HepG2 (cell line): Measurements from ENCODE around the gene CTDSP1. TPM values are rescaled to one million over a fixed set of nuclear protein-coding genes. Genes with fewer than 3 reads are reported as not detected.
A peak's percentile ranks its signal among the peaks of the same experiment; 100 is the strongest.

Source experiments
- ATAC-seq: fragments of 200-7000 bp; cut with Tn5 transposase; 3 replicates; pipeline ENCODE4 v1.9.1; 2020; ENCODE audit warnings: mild to moderate bottlenecking, moderate library complexity
- BruUV-seq: library from RNA; stranded (reverse); fragments of 400-500 nt; replicated peaks from 2 replicates; lab custom pipeline; 2021; lab: Mats Ljungman, UMichigan
- CTCF ChIA-PET: fragments of 300-600 bp; formaldehyde crosslinking; extraction: SDS; loops from one replicate; lab custom pipeline; 2021; ENCODE audit warnings: low total read pairs, inconsistent platforms, low intra/inter-chr PET ratio; lab: Yijun Ruan, JAX
- POLR2A ChIA-PET: fragments of 350-600 bp; sonication (Branson Sonifier 250); formaldehyde crosslinking; loops from one replicate; lab custom pipeline; 2020; ENCODE audit warnings: antibody characterized with exemption, inconsistent platforms; lab: Yijun Ruan, JAX
- DNase-seq: peaks from one replicate; pipeline ENCODE4 v3.0.0-alpha.2; 2015; ENCODE audit warnings: low spot score
- FAIRE-seq: peaks from 3 replicates; lab custom pipeline; 2011; peaks lifted over from hg19 to GRCh38; lab: Jason Lieb, UNC
- H2AFZ ChIP-seq: one replicate; pipeline ENCODE4 v1.6.1; 2011; ENCODE audit warnings: low read length, inconsistent platforms
- H3K27ac ChIP-seq: fragments of 300-600 bp; 3 replicates; pipeline ENCODE4 v1.8.0; 2011; ENCODE audit warnings: mixed run types, mild to moderate bottlenecking, mixed read lengths, low read length, inconsistent platforms; ENCODE audit not compliant: insufficient read depth; ENCODE audit errors: extremely low read length
- H3K27me3 ChIP-seq, 2 experiments: fragments of 200-600 bp in 1 of 2; 2 replicates in 1 of 2; 3 replicates in 1 of 2; pipeline versions ENCODE4 v1.6.0 to v1.8.0; 2011; ENCODE audit warnings: low read length in 2 of 2, mild to moderate bottlenecking in 2 of 2, moderate library complexity in 2 of 2, inconsistent platforms in 1 of 2; ENCODE audit not compliant: insufficient read depth in 2 of 2, control insufficient read depth in 1 of 2
- H3K36me3 ChIP-seq, 2 experiments: fragments of 200-600 bp in 1 of 2; replicated peaks in 1 of 2; 2 replicates in 1 of 2; 3 replicates in 1 of 2; pipeline versions ENCODE4 v1.5.1 to v1.8.0; 2011; ENCODE audit warnings: low read length in 2 of 2, inconsistent platforms in 1 of 2; ENCODE audit not compliant: insufficient read depth in 2 of 2, control insufficient read depth in 1 of 2
- H3K4me1 ChIP-seq: 2 replicates; pipeline ENCODE4 v1.5.1; 2012; ENCODE audit warnings: low read length, inconsistent platforms; ENCODE audit not compliant: insufficient read depth
- H3K4me2 ChIP-seq: 2 replicates; pipeline ENCODE4 v1.6.0; 2011; ENCODE audit warnings: low read depth, low read length, inconsistent platforms
- H3K4me3 ChIP-seq, 3 experiments: fragments of 200-600 bp in 1 of 3; sonication (generic), shearing (Covaris generic) in 1 of 3; replicated peaks in 1 of 3; 2 replicates each; pipeline ENCODE4 v1.5.1; 2011 to 2016; ENCODE audit warnings: low read length in 3 of 3, inconsistent platforms in 2 of 3, low read depth in 2 of 3, mild to moderate bottlenecking in 2 of 3, control low read depth in 1 of 3, mixed read lengths in 1 of 3; ENCODE audit not compliant: insufficient read depth in 1 of 3
- H3K79me2 ChIP-seq: one replicate; pipeline ENCODE4 v1.6.1; 2011; ENCODE audit warnings: low read length, inconsistent platforms; ENCODE audit not compliant: insufficient read depth
- H3K9ac ChIP-seq: 2 replicates; pipeline ENCODE4 v1.6.0; 2011; ENCODE audit warnings: mild to moderate bottlenecking, low read depth, low read length, inconsistent platforms; ENCODE audit not compliant: insufficient read depth
- H3K9me3 ChIP-seq: 2 replicates; pipeline ENCODE4 v1.5.1; 2012; ENCODE audit warnings: mild to moderate bottlenecking, low read length
- H4K20me1 ChIP-seq: 2 replicates; pipeline ENCODE4 v1.6.0; 2011; ENCODE audit warnings: inconsistent platforms, mild to moderate bottlenecking, low read length, moderate library complexity; ENCODE audit not compliant: insufficient read depth
- BORCS8-MEF2B ChIP-seq: sonication (generic); formaldehyde crosslinking; IDR thresholded peaks from 2 replicates; pipeline ENCODE4 v1.8.0; 2022; ENCODE audit warnings: mild to moderate bottlenecking, missing genetic modification reagents
- EEA1 ChIP-seq: sonication (generic); formaldehyde crosslinking; IDR thresholded peaks from 2 replicates; pipeline ENCODE4 v1.5.1; 2020; ENCODE audit warnings: mild to moderate bottlenecking, missing genetic modification reagents, borderline replicate concordance
- GTF2F1 ChIP-seq: fragments of 150-350 bp; IDR thresholded peaks from 2 replicates; pipeline ENCODE4 v1.6.1; 2014; ENCODE audit warnings: low read length
- HNF4A ChIP-seq: sonication (generic); formaldehyde crosslinking; IDR thresholded peaks from 2 replicates; pipeline ENCODE4 v1.4.0; 2020; ENCODE audit warnings: missing genetic modification reagents
- HOXA7 ChIP-seq: sonication (generic); formaldehyde crosslinking; IDR thresholded peaks from 2 replicates; pipeline ENCODE4 v1.8.1; 2022; ENCODE audit warnings: mild to moderate bottlenecking, missing genetic modification reagents, moderate library complexity
- MIER2 ChIP-seq: IDR thresholded peaks from 2 replicates; pipeline ENCODE4 v1.6.1; 2016; ENCODE audit warnings: missing biosample characterization, missing genetic modification reagents
- RAD21 ChIP-seq: fragments of 450-650 bp; formaldehyde crosslinking; IDR thresholded peaks from 2 replicates; pipeline ENCODE4 v1.5.0; 2020; ENCODE audit warnings: mild to moderate bottlenecking
- RBFOX2 ChIP-seq: fragments of 200-400 bp; formaldehyde crosslinking; IDR thresholded peaks from 2 replicates; pipeline ENCODE4 v1.6.1; 2017; ENCODE audit warnings: low read depth, mild to moderate bottlenecking, low read length
- TEAD2 ChIP-seq: sonication (generic); formaldehyde crosslinking; IDR thresholded peaks from 2 replicates; pipeline ENCODE4 v1.9.0; 2021; ENCODE audit warnings: missing genetic modification reagents
- ZBTB7A ChIP-seq: sonication (generic); formaldehyde crosslinking; IDR thresholded peaks from 2 replicates; pipeline ENCODE4 v1.8.0; 2022; ENCODE audit warnings: mild to moderate bottlenecking, missing genetic modification reagents
- ZNF143 ChIP-seq: sonication (generic); formaldehyde crosslinking; IDR thresholded peaks from 2 replicates; pipeline ENCODE4 v1.4.0; 2020; ENCODE audit warnings: missing genetic modification reagents
- ZNF317 ChIP-seq: sonication (generic); formaldehyde crosslinking; IDR thresholded peaks from 2 replicates; pipeline ENCODE4 v1.5.0; 2020; ENCODE audit warnings: mild to moderate bottlenecking, missing genetic modification reagents
- ZNF34 ChIP-seq: sonication (generic); formaldehyde crosslinking; IDR thresholded peaks from 2 replicates; pipeline ENCODE4 v1.4.0; 2020; ENCODE audit warnings: mild to moderate bottlenecking, missing genetic modification reagents, borderline replicate concordance
- ZNF557 ChIP-seq: sonication (generic); formaldehyde crosslinking; IDR thresholded peaks from 2 replicates; pipeline ENCODE4 v1.4.0; 2020; ENCODE audit warnings: missing genetic modification reagents
- ZNF639 ChIP-seq: conservative IDR thresholded peaks from 2 replicates; pipeline ENCODE4 v1.6.1; 2018; ENCODE audit warnings: missing genetic modification reagents
- ZNF644 ChIP-seq: IDR thresholded peaks from 2 replicates; pipeline ENCODE4 v1.6.1; 2016; ENCODE audit warnings: low read depth
- ZNF766 ChIP-seq: sonication (generic); formaldehyde crosslinking; IDR thresholded peaks from 2 replicates; pipeline ENCODE4 v1.5.0; 2020; ENCODE audit warnings: missing genetic modification reagents, borderline replicate concordance
- WGBS: methylation state at CpG from one replicate; pipeline ENCODE4 v1.1.6; 2017; ENCODE audit warnings: low lambda C conversion rate; 5-methylcytosine and 5-hydroxymethylcytosine counted together
- in situ Hi-C: cut with HindIII; loops from 2 replicates; pipeline ENCODE4 v1.10.0; 2017; ENCODE audit warnings: low pct_unique_long_range_greater_than_20kb; ENCODE audit not compliant: extremely low pct_ligation_motif_present
- intact Hi-C: fragments of 100-400 bp; cut with micrococcal nuclease; formaldehyde crosslinking; loops from one replicate; pipeline ENCODE4 v1.10.0; 2022; ENCODE audit not compliant: unreplicated experiment
- polyA plus RNA-seq, 8 experiments: library from polyadenylated mRNA; depleted of rRNA in 3 of 8; stranded (reverse) in 7 of 8; unstranded in 1 of 8; fragments of >200 nt; fragmentation: Illumina TruSeq in 4 of 8; extraction: Trizol in 4 of 8; gene quantifications; 2 replicates each; pipeline versions ENCODE4 v1.2.1 to v1.2.3, GENCODE V29; 2011 to 2016; ENCODE audit warnings: low read depth in 4 of 8, missing spikeins in 1 of 8, mixed read lengths in 1 of 8; ENCODE audit not compliant: insufficient read depth in 1 of 8
- total RNA-seq, 5 experiments: library from RNA; depleted of rRNA; stranded (reverse); fragments of >200 nt; fragmentation: Illumina TruSeq; extraction: Trizol; gene quantifications; 2 replicates each; pipeline ENCODE4 v1.2.3, GENCODE V29; 2016; ENCODE audit warnings: low read depth in 1 of 5
- TF ChIP-seq, protein P1 (sequence below): sonication (generic); formaldehyde crosslinking; IDR thresholded peaks from 2 replicates; pipeline ENCODE4 v1.4.0; 2020; ENCODE audit warnings: missing genetic modification reagents, mild to moderate bottlenecking, borderline replicate concordance

Gene CTDSP1
- total and polyA plus RNA-seq, 2 of the 13 experiments (the other 11 are each of a cell fraction or from before 2014, with no cell fraction given): 91.0 to 268 TPM

GRCh38 chr2:218418717-218419458 is 19.2 kb downstream of the CTDSP1 start, which contains the start of gene VIL1 (continued):
- TF ChIP-seq, protein P1, sequence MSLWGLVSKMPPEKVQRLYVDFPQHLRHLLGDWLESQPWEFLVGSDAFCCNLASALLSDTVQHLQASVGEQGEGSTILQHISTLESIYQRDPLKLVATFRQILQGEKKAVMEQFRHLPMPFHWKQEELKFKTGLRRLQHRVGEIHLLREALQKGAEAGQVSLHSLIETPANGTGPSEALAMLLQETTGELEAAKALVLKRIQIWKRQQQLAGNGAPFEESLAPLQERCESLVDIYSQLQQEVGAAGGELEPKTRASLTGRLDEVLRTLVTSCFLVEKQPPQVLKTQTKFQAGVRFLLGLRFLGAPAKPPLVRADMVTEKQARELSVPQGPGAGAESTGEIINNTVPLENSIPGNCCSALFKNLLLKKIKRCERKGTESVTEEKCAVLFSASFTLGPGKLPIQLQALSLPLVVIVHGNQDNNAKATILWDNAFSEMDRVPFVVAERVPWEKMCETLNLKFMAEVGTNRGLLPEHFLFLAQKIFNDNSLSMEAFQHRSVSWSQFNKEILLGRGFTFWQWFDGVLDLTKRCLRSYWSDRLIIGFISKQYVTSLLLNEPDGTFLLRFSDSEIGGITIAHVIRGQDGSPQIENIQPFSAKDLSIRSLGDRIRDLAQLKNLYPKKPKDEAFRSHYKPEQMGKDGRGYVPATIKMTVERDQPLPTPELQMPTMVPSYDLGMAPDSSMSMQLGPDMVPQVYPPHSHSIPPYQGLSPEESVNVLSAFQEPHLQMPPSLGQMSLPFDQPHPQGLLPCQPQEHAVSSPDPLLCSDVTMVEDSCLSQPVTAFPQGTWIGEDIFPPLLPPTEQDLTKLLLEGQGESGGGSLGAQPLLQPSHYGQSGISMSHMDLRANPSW (CRISPR knock-in tag): no peak
- TF ChIP-seq ZNF644 (CRISPR knock-in tag): peak; percentile 71; the same call in 1 of the 2 replicates
- peak; percentile 38; the same call in 1 of the 2 replicates for TF ChIP-seq RAD21 (CRISPR knock-in tag)
- peak; percentile 4; the same call in 1 of the 2 replicates for TF ChIP-seq ZBTB7A (CRISPR knock-in tag)
- peak; percentile 83 for TF ChIP-seq MIER2 (CRISPR knock-in tag)
- no peak; the same call in 1 of the 2 replicates for TF ChIP-seq ZNF639 (CRISPR knock-in tag)
- TF ChIP-seq, all 625 proteins: peak for 280

- Histone ChIP-seq H4K20me1 (peaks cover 11% of the 10 kb centered on the region; the same call in 1 of the 2 replicates), H3K4me3 (peak overlapping the region; percentile 73 to 89 (median 78)), H3K79me2 (peaks cover 30% of the 10 kb centered on the region), H3K4me2 (peak overlapping the region; percentile 95), H2AFZ (no peak overlapping the region), H3K27ac (peak overlapping the region; percentile 76), H3K27me3 (no peaks in the 10 kb centered on the region; a peak in 1 of 5 replicates), H3K36me3 (peaks cover 11 to 26% of the 10 kb centered on the region in 2 experiments; a peak in 3 of 5 replicates), H3K9ac (peak overlapping the region; percentile 82), H3K9me3 (no peaks in the 10 kb centered on the region), H3K4me1 (peaks cover 57% of the 10 kb centered on the region)
- POLR2A ChIA-PET: interaction anchor here (0.6 to 5.6 kb wide), 16 partner anchors 11 to 240 kb away, joined by 3 to 59 read pairs (median 9); partner anchors contain the start of genes BCS1L, CTDSP1 and ZNF142
- in situ Hi-C loops (no loop called here), intact Hi-C loops (loop anchor here (2.0 kb wide), 1 partner anchor 25 kb away; no protein-coding TSS in a partner anchor)
- FAIRE-seq: no peak
- WGBS: 3% methylated on average over 7 of the region's 7 CpGs
- BruUV-seq: no TSS peak
- DNase-seq: no peak
- CTCF ChIA-PET: no interaction called here
- ATAC-seq: peak; percentile 34
- TF ChIP-seq GTF2F1: no peak
- TF ChIP-seq BORCS8-MEF2B (CRISPR knock-in tag): no peak; the same call in 1 of the 2 replicates
- TF ChIP-seq ZNF34: no peak
- TF ChIP-seq ZNF766 (CRISPR knock-in tag): no peak
- no peak for TF ChIP-seq ZNF557
- TF ChIP-seq ZNF143 (CRISPR knock-in tag): no peak
- TF ChIP-seq HOXA7 (CRISPR knock-in tag): no peak
- peak; percentile 3; the same call in 1 of the 2 replicates for TF ChIP-seq HNF4A
- no peak for TF ChIP-seq TEAD2
- 0 out of 2 replicates have a peak, but pooled peaks have one; percentile 49 for TF ChIP-seq EEA1 (CRISPR knock-in tag)
- TF ChIP-seq ZNF317 (CRISPR knock-in tag): no peak
- no peak for TF ChIP-seq RBFOX2
These were observed 20.1 kb downstream of the CTDSP1 start for GRCh38 chr2:218419630-218420216.
